ENCODE measurements around the gene IGF1R.

IGF1R gene

GRCh38 chr15:98946301-98947255, 298.2 kb downstream of the IGF1R start:
- DNase-seq (ENCODE audit: low read depth): no peak

DNA sequence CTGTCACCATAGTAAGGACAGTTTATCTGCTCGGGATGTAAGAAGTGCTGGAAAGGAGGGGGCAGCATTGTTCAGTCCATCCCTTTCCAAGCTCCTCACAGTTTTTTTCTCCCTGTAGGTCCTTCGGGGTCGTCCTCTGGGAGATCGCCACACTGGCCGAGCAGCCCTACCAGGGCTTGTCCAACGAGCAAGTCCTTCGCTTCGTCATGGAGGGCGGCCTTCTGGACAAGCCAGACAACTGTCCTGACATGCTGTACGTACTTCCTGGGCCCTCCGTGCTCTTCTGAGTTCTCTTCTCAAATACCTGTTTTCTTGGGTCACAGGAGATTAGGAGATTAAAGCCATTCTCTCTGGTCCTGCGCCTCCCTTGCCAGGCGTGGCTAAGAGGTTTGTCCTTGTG, 300.1 kb downstream of the IGF1R start:
- no peak for DNase-seq (ENCODE audit: low read depth)

- DNase-seq (ENCODE audit: low read depth): no peak
Observed at GRCh38 chr15:98948941-98949340, 300.6 kb downstream of the IGF1R start.

GRCh38 chr15:98949624-98950023, 301.3 kb downstream of the IGF1R start:
- DNase-seq (ENCODE audit: low read depth): no peak

- DNase-seq (ENCODE audit: low read depth): no peak
Observed at GRCh38 chr15:98950248-98950647, 301.9 kb downstream of the IGF1R start.

- no peak for DNase-seq (ENCODE audit: low read depth)
Observed at GRCh38 chr15:98951004-98951403, 302.7 kb downstream of the IGF1R start.

- DNase-seq (ENCODE audit: low read depth): no peak
Observed at GRCh38 chr15:98951493-98952320, 303.4 kb downstream of the IGF1R start.

GRCh38 chr15:98952381-98952803, 304.1 kb downstream of the IGF1R start:
- DNase-seq (ENCODE audit: low read depth): no peak

DNA sequence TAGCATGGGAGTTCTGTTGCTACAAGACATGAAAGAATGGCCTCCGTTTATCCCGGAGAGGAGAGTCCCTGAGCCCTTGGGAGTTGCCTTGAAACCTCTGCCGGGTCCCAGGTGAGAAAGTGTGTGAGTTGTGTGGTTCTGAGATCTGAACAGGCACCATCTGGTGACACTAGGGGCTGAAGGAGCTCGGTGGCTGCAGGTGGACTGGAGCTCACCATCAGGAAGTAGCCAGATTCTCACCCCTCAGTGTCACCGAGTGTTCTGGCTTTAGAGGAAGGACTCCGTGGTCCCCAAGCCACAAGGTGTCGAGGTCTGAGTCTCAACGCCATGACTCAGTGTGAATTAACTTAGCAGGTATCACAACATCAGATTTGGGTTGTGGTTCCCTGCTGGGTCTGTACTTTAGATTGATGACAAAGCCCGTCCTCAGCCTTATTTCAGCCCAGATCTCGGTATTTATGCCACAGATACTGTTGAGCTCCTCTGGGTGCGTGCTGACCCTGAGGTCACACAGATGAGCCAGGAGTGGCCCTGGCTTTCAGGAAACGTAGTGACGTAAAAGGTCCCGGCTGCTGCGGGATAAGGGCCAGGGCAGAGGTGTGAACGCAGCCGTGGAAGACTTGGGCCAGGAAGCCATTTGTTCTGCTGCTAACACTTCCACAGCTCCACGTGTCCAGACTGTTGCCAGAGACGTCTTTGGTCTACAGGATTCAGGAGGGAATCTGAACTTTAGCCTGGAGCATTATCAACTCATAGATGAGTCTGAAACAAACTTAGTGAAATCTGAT, 304.9 kb downstream of the IGF1R start:
- DNase-seq (ENCODE audit: low read depth): no peak

DNA sequence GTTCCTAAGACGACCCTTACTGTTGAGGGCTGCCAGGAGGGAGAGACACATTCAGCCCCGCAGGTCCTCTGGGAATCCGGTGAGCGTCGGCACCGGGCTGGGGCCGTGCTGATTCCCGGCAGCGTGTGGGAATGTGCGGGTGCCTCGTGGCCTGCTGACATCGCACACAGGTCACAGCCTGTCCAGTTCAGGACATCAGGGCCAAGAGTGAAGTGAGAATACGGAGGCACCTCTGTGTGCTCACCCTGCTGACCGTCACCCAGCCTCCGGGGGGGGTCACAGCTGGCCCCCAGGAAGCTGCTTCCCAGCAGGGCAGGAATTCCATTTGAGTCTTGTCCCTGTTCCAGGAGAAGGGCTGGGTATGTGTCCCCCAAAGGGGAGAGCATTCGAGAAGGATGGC, 305.6 kb downstream of the IGF1R start:
- DNase-seq (ENCODE audit: low read depth): no peak

DNA sequence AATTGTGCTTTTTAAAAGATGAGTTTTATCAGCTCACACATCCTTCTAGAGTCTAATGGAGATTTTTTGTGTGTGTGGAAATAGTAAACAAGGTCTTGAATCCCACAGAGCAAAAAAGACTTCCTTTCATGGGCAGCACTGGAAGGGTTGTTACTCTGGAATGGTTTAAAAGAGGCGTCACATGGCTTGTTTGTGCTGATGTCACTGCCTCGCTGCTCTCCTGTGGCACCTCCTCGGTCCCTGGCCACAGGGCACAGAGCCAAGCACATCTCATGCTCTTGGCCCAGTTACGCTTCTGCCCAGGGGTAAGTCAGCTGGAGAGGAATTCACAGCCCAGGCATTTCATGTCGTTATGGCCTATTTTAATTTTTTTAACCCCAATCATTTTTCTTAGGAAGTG, 306.1 kb downstream of the IGF1R start:
- DNase-seq (ENCODE audit: low read depth): no peak

GRCh38 chr15:98955331-98955730, 307.0 kb downstream of the IGF1R start:
- no peak for DNase-seq (ENCODE audit: low read depth)

DNA sequence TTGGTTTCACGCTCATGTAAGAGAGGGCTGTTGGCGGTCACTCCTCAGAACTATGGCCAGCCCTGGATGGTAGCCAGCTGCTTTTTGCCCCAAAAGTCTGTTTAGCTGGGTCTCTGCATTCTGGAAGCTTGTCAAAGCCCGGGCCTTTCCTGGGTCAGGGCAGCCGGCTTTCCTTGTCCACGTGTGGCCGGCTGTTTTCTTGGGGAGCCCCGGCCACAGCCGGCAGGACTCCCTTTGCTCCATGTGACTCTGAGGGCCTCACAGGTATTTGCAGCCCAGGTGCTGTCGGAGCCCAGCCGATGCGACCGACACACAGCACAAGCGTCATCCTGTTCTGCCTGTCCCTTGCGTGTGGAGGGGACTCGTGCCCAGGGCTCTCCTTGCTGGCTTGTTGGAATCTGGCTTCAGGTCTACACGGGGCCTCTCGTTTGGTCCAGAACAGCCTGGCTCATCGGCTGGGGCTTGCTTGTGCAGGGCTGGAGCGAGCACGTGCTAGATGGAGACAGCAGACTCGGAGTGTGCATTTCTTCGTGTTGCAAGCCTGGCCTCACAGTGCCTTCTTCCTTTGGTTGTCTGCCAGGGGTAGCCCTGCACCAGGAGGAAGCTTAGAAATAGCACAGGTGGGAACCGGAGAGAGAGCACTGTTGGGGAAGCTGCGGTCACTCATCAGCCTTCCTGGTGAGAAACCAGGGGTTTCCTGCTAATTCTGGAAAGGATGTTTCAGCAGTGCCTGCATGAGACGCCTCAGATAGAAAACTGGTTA, 307.8 kb downstream of the IGF1R start:
- no peak for DNase-seq (ENCODE audit: low read depth)

DNA sequence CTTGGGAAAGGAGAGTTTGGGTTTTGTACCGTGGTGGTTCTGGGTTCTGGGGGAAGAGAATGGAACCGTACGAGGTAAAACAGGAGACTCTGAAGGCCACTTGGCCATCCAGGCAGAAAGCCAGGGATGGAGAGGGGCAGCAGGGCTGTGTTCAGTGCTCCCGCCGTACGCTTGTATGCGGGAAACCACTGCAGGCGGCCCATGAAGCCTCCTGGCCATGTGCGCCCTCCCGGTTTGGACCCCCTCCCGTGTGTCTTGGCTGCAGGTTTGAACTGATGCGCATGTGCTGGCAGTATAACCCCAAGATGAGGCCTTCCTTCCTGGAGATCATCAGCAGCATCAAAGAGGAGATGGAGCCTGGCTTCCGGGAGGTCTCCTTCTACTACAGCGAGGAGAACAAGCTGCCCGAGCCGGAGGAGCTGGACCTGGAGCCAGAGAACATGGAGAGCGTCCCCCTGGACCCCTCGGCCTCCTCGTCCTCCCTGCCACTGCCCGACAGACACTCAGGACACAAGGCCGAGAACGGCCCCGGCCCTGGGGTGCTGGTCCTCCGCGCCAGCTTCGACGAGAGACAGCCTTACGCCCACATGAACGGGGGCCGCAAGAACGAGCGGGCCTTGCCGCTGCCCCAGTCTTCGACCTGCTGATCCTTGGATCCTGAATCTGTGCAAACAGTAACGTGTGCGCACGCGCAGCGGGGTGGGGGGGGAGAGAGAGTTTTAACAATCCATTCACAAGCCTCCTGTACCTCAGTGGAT, 308.6 kb downstream of the IGF1R start:
- DNase-seq (ENCODE audit: low read depth): no peak

DNA sequence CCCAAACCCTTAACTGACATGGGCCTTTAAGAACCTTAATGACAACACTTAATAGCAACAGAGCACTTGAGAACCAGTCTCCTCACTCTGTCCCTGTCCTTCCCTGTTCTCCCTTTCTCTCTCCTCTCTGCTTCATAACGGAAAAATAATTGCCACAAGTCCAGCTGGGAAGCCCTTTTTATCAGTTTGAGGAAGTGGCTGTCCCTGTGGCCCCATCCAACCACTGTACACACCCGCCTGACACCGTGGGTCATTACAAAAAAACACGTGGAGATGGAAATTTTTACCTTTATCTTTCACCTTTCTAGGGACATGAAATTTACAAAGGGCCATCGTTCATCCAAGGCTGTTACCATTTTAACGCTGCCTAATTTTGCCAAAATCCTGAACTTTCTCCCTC, 309.3 kb downstream of the IGF1R start:
- no peak for DNase-seq (ENCODE audit: low read depth)

DNA sequence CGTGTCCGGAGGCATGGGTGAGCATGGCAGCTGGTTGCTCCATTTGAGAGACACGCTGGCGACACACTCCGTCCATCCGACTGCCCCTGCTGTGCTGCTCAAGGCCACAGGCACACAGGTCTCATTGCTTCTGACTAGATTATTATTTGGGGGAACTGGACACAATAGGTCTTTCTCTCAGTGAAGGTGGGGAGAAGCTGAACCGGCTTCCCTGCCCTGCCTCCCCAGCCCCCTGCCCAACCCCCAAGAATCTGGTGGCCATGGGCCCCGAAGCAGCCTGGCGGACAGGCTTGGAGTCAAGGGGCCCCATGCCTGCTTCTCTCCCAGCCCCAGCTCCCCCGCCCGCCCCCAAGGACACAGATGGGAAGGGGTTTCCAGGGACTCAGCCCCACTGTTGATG, 309.7 kb downstream of the IGF1R start:
- DNase-seq (ENCODE audit: low read depth): no peak

GRCh38 chr15:98958918-98959639, 310.7 kb downstream of the IGF1R start:
- DNase-seq (ENCODE audit: low read depth): no peak

- DNase-seq (ENCODE audit: low read depth): no peak
Observed at GRCh38 chr15:98959640-98960007, 311.3 kb downstream of the IGF1R start.

DNA sequence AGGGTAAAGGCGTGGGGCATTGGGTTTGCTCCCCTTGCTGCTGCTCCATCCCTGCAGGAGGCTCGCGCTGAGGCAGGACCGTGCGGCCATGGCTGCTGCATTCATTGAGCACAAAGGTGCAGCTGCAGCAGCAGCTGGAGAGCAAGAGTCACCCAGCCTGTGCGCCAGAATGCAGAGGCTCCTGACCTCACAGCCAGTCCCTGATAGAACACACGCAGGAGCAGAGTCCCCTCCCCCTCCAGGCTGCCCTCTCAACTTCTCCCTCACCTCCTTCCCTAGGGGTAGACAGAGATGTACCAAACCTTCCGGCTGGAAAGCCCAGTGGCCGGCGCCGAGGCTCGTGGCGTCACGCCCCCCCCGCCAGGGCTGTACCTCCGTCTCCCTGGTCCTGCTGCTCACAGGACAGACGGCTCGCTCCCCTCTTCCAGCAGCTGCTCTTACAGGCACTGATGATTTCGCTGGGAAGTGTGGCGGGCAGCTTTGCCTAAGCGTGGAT, 312.3 kb downstream of the IGF1R start:
- DNase-seq (ENCODE audit: low read depth): no peak

DNA sequence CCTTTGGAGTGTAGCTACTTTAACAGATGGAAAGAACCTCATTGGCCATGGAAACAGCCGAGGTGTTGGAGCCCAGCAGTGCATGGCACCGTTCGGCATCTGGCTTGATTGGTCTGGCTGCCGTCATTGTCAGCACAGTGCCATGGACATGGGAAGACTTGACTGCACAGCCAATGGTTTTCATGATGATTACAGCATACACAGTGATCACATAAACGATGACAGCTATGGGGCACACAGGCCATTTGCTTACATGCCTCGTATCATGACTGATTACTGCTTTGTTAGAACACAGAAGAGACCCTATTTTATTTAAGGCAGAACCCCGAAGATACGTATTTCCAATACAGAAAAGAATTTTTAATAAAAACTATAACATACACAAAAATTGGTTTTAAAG, 315.1 kb downstream of the IGF1R start:
- no peak for DNase-seq (ENCODE audit: low read depth)

Measured in activated gamma-delta T cell treated with anti-CD3 and anti-CD28 coated beads, Interleukin-2, amount 50 U/mL, for 16 hours (primary cell).